HEK293 (cell line): ENCODE results near the gene SERPINB5.

ENCODE experiments used
- CTCF ChIA-PET: fragments of 350-600 bp; formaldehyde crosslinking; extraction: SDS; loops from one replicate; lab custom pipeline; 2021; ENCODE audit warnings: antibody characterized with exemption; lab: Yijun Ruan, JAX
- POLR2A ChIA-PET: fragments of 300-600 bp; formaldehyde crosslinking; extraction: SDS; loops from one replicate; lab custom pipeline; 2020; ENCODE audit warnings: antibody characterized with exemption, inconsistent platforms; lab: Yijun Ruan, JAX
- H3K27ac ChIP-seq: fragments of 200-500 bp; sonication (Bioruptor generic); 2 replicates; pipeline ENCODE4 v1.5.1; 2014; ENCODE audit warnings: low read depth, low read length, control low read depth, inconsistent platforms; ENCODE audit errors: extremely low read depth
- H3K36me3 ChIP-seq, 2 experiments: fragments of 200-500 bp in 1 of 2; sonication (Bioruptor generic) in 1 of 2; 1 replicate in 1 of 2; 2 replicates in 1 of 2; pipeline ENCODE4 v1.5.1; 2014 to 2017; ENCODE audit warnings: inconsistent platforms in 2 of 2, low read length in 2 of 2; ENCODE audit not compliant: control insufficient read depth in 2 of 2, insufficient read depth in 1 of 2
- H3K4me1 ChIP-seq: fragments of 200-500 bp; sonication (Bioruptor generic); 2 replicates; pipeline ENCODE4 v1.5.1; 2014; ENCODE audit warnings: mild to moderate bottlenecking, low read length, inconsistent platforms; ENCODE audit not compliant: control insufficient read depth, insufficient read depth
- H3K4me3 ChIP-seq: 2 replicates; pipeline ENCODE4 v1.5.1; 2011; ENCODE audit warnings: low read depth, mild to moderate bottlenecking, control low read depth, low read length, moderate library complexity
- H3K9me3 ChIP-seq: fragments of 200-500 bp; sonication (Bioruptor generic); 2 replicates; pipeline ENCODE4 v1.5.1; 2014; ENCODE audit warnings: low read depth, low read length, inconsistent platforms; ENCODE audit not compliant: control insufficient read depth, insufficient read depth
- HOXA7 ChIP-seq: sonication (generic); formaldehyde crosslinking; IDR thresholded peaks from 2 replicates; pipeline ENCODE4 v1.8.1; 2022; ENCODE audit warnings: missing genetic modification reagents, borderline replicate concordance
- KLF16 ChIP-seq: fragments of 450-650 bp; formaldehyde crosslinking; IDR thresholded peaks from 2 replicates; pipeline ENCODE4 v1.5.1; 2017; ENCODE audit warnings: missing biosample characterization, missing genetic modification characterization
- REST ChIP-seq: fragments of 450-650 bp; formaldehyde crosslinking; IDR thresholded peaks from 2 replicates; pipeline ENCODE4 v1.5.1; 2016; ENCODE audit warnings: missing biosample characterization, missing genetic modification characterization
- TCF7L2 ChIP-seq: IDR thresholded peaks from 2 replicates; pipeline ENCODE4 v1.6.1; 2011; ENCODE audit warnings: low read depth, mild to moderate bottlenecking, inconsistent platforms, low read length, moderate library complexity, borderline replicate concordance
- YY1 ChIP-seq: fragments of 450-650 bp; formaldehyde crosslinking; IDR thresholded peaks from 2 replicates; pipeline ENCODE4 v1.5.1; 2018; ENCODE audit warnings: missing biosample characterization, missing genetic modification characterization
- ZBTB20 ChIP-seq: fragments of 450-650 bp; formaldehyde crosslinking; IDR thresholded peaks from 2 replicates; pipeline ENCODE4 v1.5.1; 2016; ENCODE audit warnings: missing biosample characterization, missing genetic modification characterization
- ZBTB48 ChIP-seq: fragments of 450-650 bp; formaldehyde crosslinking; IDR thresholded peaks from 2 replicates; pipeline ENCODE4 v1.5.1; 2016; ENCODE audit warnings: missing biosample characterization, missing genetic modification characterization
- ZBTB7A ChIP-seq: fragments of 450-650 bp; formaldehyde crosslinking; IDR thresholded peaks from 2 replicates; pipeline ENCODE4 v1.5.1; 2016; ENCODE audit warnings: low read depth, missing biosample characterization, missing genetic modification characterization
- ZFHX2 ChIP-seq: fragments of 450-650 bp; formaldehyde crosslinking; conservative IDR thresholded peaks from 2 replicates; pipeline ENCODE4 v1.5.1; 2016; ENCODE audit warnings: missing biosample characterization, missing genetic modification characterization
- ZNF157 ChIP-seq: fragments of 450-650 bp; formaldehyde crosslinking; IDR thresholded peaks from 2 replicates; pipeline ENCODE4 v1.5.1; 2016; ENCODE audit warnings: missing biosample characterization, missing genetic modification characterization
- ZNF2 ChIP-seq: fragments of 450-650 bp; formaldehyde crosslinking; IDR thresholded peaks from 2 replicates; pipeline ENCODE4 v1.5.1; 2016; ENCODE audit warnings: missing biosample characterization, missing genetic modification characterization
- ZNF202 ChIP-seq: fragments of 450-650 bp; formaldehyde crosslinking; IDR thresholded peaks from 2 replicates; pipeline ENCODE4 v1.5.1; 2016; ENCODE audit warnings: missing biosample characterization, missing genetic modification characterization, borderline replicate concordance
- ZNF214 ChIP-seq: fragments of 450-650 bp; formaldehyde crosslinking; IDR thresholded peaks from 2 replicates; pipeline ENCODE4 v1.5.1; 2017; ENCODE audit warnings: missing biosample characterization, mild to moderate bottlenecking, missing genetic modification characterization, borderline replicate concordance
- ZNF239 ChIP-seq: fragments of 450-650 bp; formaldehyde crosslinking; IDR thresholded peaks from 2 replicates; pipeline ENCODE4 v1.5.1; 2016; ENCODE audit warnings: missing biosample characterization, missing genetic modification characterization
- ZNF266 ChIP-seq: fragments of 450-650 bp; formaldehyde crosslinking; IDR thresholded peaks from 2 replicates; pipeline ENCODE4 v1.5.1; 2016; ENCODE audit warnings: missing biosample characterization, missing genetic modification characterization, low read depth
- ZNF274 ChIP-seq, 2 experiments: fragments of 200-500 bp in 1 of 2; fragments of 450-650 bp in 1 of 2; sonication (Bioruptor generic) in 1 of 2; formaldehyde crosslinking in 1 of 2; IDR thresholded peaks; 2 replicates each; pipeline versions ENCODE4 v1.5.1 to v1.6.1; 2014 to 2016; ENCODE audit warnings: borderline replicate concordance in 1 of 2, inconsistent platforms in 1 of 2, low read length in 1 of 2, missing biosample characterization in 1 of 2, missing genetic modification characterization in 1 of 2
- ZNF292 ChIP-seq: fragments of 450-650 bp; formaldehyde crosslinking; IDR thresholded peaks from 2 replicates; pipeline ENCODE4 v1.5.1; 2016; ENCODE audit warnings: low read depth, missing biosample characterization, missing genetic modification characterization, borderline replicate concordance
- ZNF302 ChIP-seq: fragments of 450-650 bp; formaldehyde crosslinking; IDR thresholded peaks from 2 replicates; pipeline ENCODE4 v1.5.1; 2016; ENCODE audit warnings: missing biosample characterization, missing genetic modification characterization, low read depth
- ZNF324 ChIP-seq: fragments of 450-650 bp; formaldehyde crosslinking; IDR thresholded peaks from 2 replicates; pipeline ENCODE4 v1.5.1; 2016; ENCODE audit warnings: missing biosample characterization, missing genetic modification characterization
- ZNF341 ChIP-seq: fragments of 450-650 bp; formaldehyde crosslinking; IDR thresholded peaks from 2 replicates; pipeline ENCODE4; 2016; ENCODE audit warnings: low read depth, missing biosample characterization, missing genetic modification characterization
- ZNF350 ChIP-seq: fragments of 450-650 bp; formaldehyde crosslinking; IDR thresholded peaks from 2 replicates; pipeline ENCODE4 v1.5.0; 2017; ENCODE audit warnings: missing biosample characterization, mild to moderate bottlenecking, missing genetic modification characterization
- ZNF391 ChIP-seq: fragments of 450-650 bp; formaldehyde crosslinking; IDR thresholded peaks from 2 replicates; pipeline ENCODE4 v1.5.1; 2016; ENCODE audit warnings: low read depth, missing biosample characterization, missing genetic modification characterization, borderline replicate concordance
- ZNF549 ChIP-seq: fragments of 450-650 bp; IDR thresholded peaks from 2 replicates; pipeline ENCODE4 v1.5.1; 2018; ENCODE audit warnings: missing biosample characterization, missing genetic modification characterization, mild to moderate bottlenecking, inconsistent platforms, moderate library complexity
- ZNF558 ChIP-seq: fragments of 450-650 bp; formaldehyde crosslinking; IDR thresholded peaks from 2 replicates; pipeline ENCODE4 v1.5.1; 2016; ENCODE audit warnings: missing biosample characterization, missing genetic modification characterization
- ZNF654 ChIP-seq: fragments of 450-650 bp; formaldehyde crosslinking; IDR thresholded peaks from 2 replicates; pipeline ENCODE4 v1.5.1; 2016; ENCODE audit warnings: low read depth, missing biosample characterization, missing genetic modification characterization
- ZSCAN16 ChIP-seq: fragments of 450-650 bp; formaldehyde crosslinking; IDR thresholded peaks from 2 replicates; pipeline ENCODE4 v1.5.1; 2016; ENCODE audit warnings: missing biosample characterization, missing genetic modification characterization
- TF ChIP-seq, protein P1 (sequence below): fragments of 450-650 bp; formaldehyde crosslinking; IDR thresholded peaks from 2 replicates; pipeline ENCODE4 v1.5.1; 2017; ENCODE audit warnings: missing biosample characterization, missing genetic modification characterization

SERPINB5 gene

GRCh38 chr18:63445037-63445436 lies 31.7 kb upstream of the SERPINB5 start:
- TF ChIP-seq TCF7L2 (no peak), ZBTB7A (tag by site-specific recombination) (no peak), YY1 (tag by site-specific recombination) (no peak), HOXA7 (no peak)
- Histone ChIP-seq H3K36me3 (no peaks in the 10 kb centered on the region), H3K4me3 (no peak overlapping the region), H3K4me1 (no peaks in the 10 kb centered on the region), H3K27ac (no peak overlapping the region), H3K9me3 (no peaks in the 10 kb centered on the region)
- ChIA-PET CTCF (interaction anchor here (0.6 to 1.3 kb wide), 8 partner anchors 27 to 429 kb away, joined by 3 to 5 read pairs (median 3); no protein-coding TSS in a partner anchor), POLR2A (no interaction called here)

DNA sequence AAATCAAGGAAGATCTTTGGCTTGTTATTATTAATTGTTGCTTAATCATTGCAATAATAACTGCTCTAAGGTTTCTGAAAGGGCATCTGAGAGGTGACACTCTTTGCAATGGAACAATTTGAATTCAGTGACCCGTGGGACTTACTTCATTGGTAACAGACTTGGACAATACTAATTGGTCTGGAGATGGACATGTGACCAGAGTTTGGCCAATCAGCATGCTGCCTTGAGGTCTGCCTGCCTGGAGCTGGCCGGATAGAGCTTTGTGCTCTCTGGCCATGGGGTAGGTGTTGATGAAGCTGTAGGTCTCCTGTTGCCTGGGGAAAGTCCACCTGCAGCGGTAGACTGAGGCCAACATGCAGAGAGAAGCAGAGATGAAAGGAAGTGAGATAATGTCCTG lies 30.5 kb upstream of the SERPINB5 start:
- ChIA-PET POLR2A (no interaction called here), CTCF (interaction anchor here (0.6 to 1.1 kb wide), 5 partner anchors 9 to 456 kb away, joined by 3 to 5 read pairs (median 4); no protein-coding TSS in a partner anchor)
- Histone ChIP-seq H3K27ac (no peak overlapping the region), H3K4me3 (no peak overlapping the region), H3K9me3 (no peaks in the 10 kb centered on the region), H3K36me3 (no peaks in the 10 kb centered on the region), H3K4me1 (no peaks in the 10 kb centered on the region)
- no peak for TF ChIP-seq KLF16
- no peak for TF ChIP-seq ZBTB20 (tag by site-specific recombination)
- no peak for TF ChIP-seq ZNF391
- TF ChIP-seq, protein P1, sequence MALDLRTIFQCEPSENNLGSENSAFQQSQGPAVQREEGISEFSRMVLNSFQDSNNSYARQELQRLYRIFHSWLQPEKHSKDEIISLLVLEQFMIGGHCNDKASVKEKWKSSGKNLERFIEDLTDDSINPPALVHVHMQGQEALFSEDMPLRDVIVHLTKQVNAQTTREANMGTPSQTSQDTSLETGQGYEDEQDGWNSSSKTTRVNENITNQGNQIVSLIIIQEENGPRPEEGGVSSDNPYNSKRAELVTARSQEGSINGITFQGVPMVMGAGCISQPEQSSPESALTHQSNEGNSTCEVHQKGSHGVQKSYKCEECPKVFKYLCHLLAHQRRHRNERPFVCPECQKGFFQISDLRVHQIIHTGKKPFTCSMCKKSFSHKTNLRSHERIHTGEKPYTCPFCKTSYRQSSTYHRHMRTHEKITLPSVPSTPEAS, result no peak
- no peak for TF ChIP-seq ZNF239 (tag by site-specific recombination)
- no peak for TF ChIP-seq ZNF266 (tag by site-specific recombination)
- TF ChIP-seq ZNF341, result no peak
- no peak for TF ChIP-seq ZNF549 (tag by site-specific recombination)
- no peak for TF ChIP-seq REST
- no peak for TF ChIP-seq ZNF302 (tag by site-specific recombination)
- no peak for TF ChIP-seq ZBTB48 (tag by site-specific recombination)
- no peak for TF ChIP-seq ZNF202 (tag by site-specific recombination)
- no peak for TF ChIP-seq ZSCAN16 (tag by site-specific recombination)
- no peak for TF ChIP-seq ZNF274 (IDR thresholded peaks at IDR 0.05; ENCODE audit: low read length)
- no peak for TF ChIP-seq ZNF274 (tag by site-specific recombination; IDR thresholded peaks at IDR 0.05; ENCODE audit: borderline replicate concordance)

DNA sequence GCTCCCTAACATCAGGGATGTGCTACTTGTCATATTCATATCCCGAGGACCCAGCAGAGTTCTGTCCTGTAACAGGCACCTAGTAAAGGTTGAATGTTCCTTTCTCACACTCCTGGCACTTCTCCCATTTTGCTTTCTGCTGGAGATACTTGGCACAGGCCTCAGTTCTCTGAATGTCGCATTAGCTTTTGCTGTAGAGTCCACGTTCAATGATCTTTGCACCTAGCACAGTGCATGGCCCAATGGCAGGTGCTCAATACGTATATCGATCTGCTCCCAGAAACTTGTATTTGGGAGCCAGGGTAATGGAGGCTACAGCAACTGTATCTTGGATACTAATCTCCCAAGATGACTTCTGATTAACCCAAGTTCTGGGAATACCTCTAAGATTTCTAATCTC lies 29.7 kb upstream of the SERPINB5 start:
- H3K27ac ChIP-seq, result no peak overlapping the region
- no peak overlapping the region for H3K4me3 ChIP-seq
- ChIA-PET POLR2A (no interaction called here), CTCF (interaction anchor here (1.6 kb wide), 1 partner anchor 7 kb away, joined by 7 read pairs; no protein-coding TSS in a partner anchor)
- H3K36me3 ChIP-seq, result no peaks in the 10 kb centered on the region
- H3K4me1 ChIP-seq, result peaks cover 4% of the 10 kb centered on the region; the same call in 1 of the 2 replicates
- H3K9me3 ChIP-seq, result no peaks in the 10 kb centered on the region
- TF ChIP-seq ZNF324 (no peak), ZNF157 (tag by site-specific recombination) (no peak), ZNF292 (tag by site-specific recombination) (no peak), ZNF214 (tag by site-specific recombination) (no peak), ZNF2 (no peak), ZNF350 (tag by site-specific recombination) (no peak), ZFHX2 (tag by site-specific recombination) (no peak), ZNF654 (no peak), ZNF558 (tag by site-specific recombination) (no peak), ZNF239 (tag by site-specific recombination) (no peak)
